Right lobe of liver (tissue), 6 donors: Measurements from ENCODE around the gene ZEB1. TPM values are rescaled to one million over a fixed set of nuclear protein-coding genes. Genes with fewer than 3 reads are reported as not detected.
A peak's percentile ranks its signal among the peaks of the same experiment; 100 is the strongest.
"Not testable (repeated sequence)": the region's sequence is repeated elsewhere in the genome, so short reads cannot be mapped to it uniquely, and the experiment has no call there.

ENCODE experiments used
- ATAC-seq, 4 donors: fragments of 200-7000 bp; cut with Tn5 transposase; one replicate each; pipeline ENCODE4 v1.9.1; 2020; ENCODE audit warnings: mild to moderate bottlenecking in 4 of 4, moderate library complexity in 4 of 4
- DNase-seq, 3 donors: peaks; one replicate each; pipeline ENCODE4 v3.0.0-alpha.2; 2020
- H3K27ac ChIP-seq, 3 donors: fragments of 200-600 bp; one replicate each; pipeline ENCODE4 v1.8.0; 2022
- H3K27me3 ChIP-seq, 2 donors: fragments of 200-600 bp; one replicate each; pipeline ENCODE4 v1.8.0; 2022
- H3K36me3 ChIP-seq, 4 donors: fragments of 200-600 bp; sonication (generic) in 1 of 4; one replicate each; pipeline versions ENCODE4 v1.5.1 to v1.8.0; 2017 to 2022; ENCODE audit warnings: control low read depth in 1 of 4
- H3K4me1 ChIP-seq, 4 donors: fragments of 200-600 bp; sonication (generic) in 1 of 4; one replicate each; pipeline versions ENCODE4 v1.5.1 to v1.8.0; 2017 to 2022; ENCODE audit warnings: control low read depth in 1 of 4
- H3K4me3 ChIP-seq, 3 donors: fragments of 200-600 bp; one replicate each; pipeline ENCODE4 v1.8.0; 2022
- H3K9me3 ChIP-seq, 4 donors: fragments of 200-600 bp; sonication (generic) in 1 of 4; one replicate each; pipeline versions ENCODE4 v1.5.1 to v1.8.0; 2017 to 2022; ENCODE audit warnings: control low read depth in 1 of 4
- CTCF ChIP-seq, 4 donors: fragments of 200-600 bp in 3 of 4; fragments of 450-650 bp in 1 of 4; IDR thresholded peaks; one replicate each; pipeline versions ENCODE4 v1.5.1 to v1.8.0; 2016 to 2022; ENCODE audit warnings: antibody characterized with exemption in 4 of 4, mild to moderate bottlenecking in 2 of 4
- POLR2A ChIP-seq: fragments of 450-650 bp; IDR thresholded peaks from one replicate; pipeline ENCODE4 v1.6.1; 2017; ENCODE audit warnings: antibody characterized with exemption, mild to moderate bottlenecking
- WGBS: methylation state at CpG from one replicate; pipeline ENCODE4 v1.1.6; 2018; ENCODE audit warnings: low coverage, low lambda C conversion rate; ENCODE audit not compliant: insufficient coverage; ENCODE audit errors: missing lambda C conversion rate; 5-methylcytosine and 5-hydroxymethylcytosine counted together
- intact Hi-C, 2 donors: fragments of 100-400 bp; cut with DNase I; formaldehyde crosslinking; loops; one replicate each; pipeline versions ENCODE4 v1.11.2 to v1.14.1; 2022
- total RNA-seq, 6 experiments: library from RNA; depleted of rRNA in 2 of 6; stranded (reverse); fragments of >200 nt in 2 of 6; fragmentation: NEBNext Ultra II Directional in 3 of 6; extraction: Animal tissue kit (Norgen Biotek cat#: 25700) in 3 of 6; gene quantifications; one replicate each; pipeline versions ENCODE4 v1.1.0 to v1.2.4, GENCODE V29; 2016 to 2023
- donor health status: DM: no; HTN: yes; CAD: no.
- donor health status: DM: no; HTN: no; CAD: no.
- donor health status: DM: no; HTN: no; CAD: no.
- donor health status: DM: no; HTN: yes; CAD: no.
- donor health status: DM: no; HTN: yes; CAD: no.

The ZEB1 gene
- total RNA-seq, 6 experiments from 2014 or later, result 10.0 to 17.6 (median 13.6) TPM

DNA sequence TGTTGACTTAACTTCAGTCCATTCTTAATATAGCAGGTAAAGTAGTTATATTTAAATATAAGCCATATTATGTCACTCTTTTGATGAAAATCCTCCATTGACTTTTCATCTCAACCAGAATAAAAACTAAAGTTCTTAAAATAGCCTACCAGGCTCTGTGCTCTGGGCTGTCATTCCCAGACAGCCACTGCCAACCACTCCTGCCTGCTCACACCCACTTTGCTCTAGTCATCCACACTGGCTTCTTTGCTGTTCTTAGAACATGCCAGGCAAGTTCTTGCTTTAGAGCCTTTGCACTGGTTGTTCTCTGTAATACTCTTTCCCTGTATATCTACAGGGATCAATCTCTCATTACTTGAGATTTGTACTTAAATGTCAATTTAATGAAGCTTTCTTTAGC is 80.6 kb downstream of the ZEB1 start:
- intact Hi-C loops, result no loop called here
- Histone ChIP-seq H3K27ac (no peak overlapping the region), H3K27me3 (no peaks in the 10 kb centered on the region), H3K36me3 (no peaks in the 10 kb centered on the region), H3K9me3 (no peaks in the 10 kb centered on the region), H3K4me1 (peaks cover 0 to 4% (median 2%) of the 10 kb centered on the region in 4 donors), H3K4me3 (no peak overlapping the region)
- no peak for TF ChIP-seq POLR2A
- no peak for TF ChIP-seq CTCF (IDR thresholded peaks at IDR 0.05)
- ATAC-seq (no peak), DNase-seq (no peak)

GRCh38 chr10:31401287-31401686 is 82.3 kb downstream of the ZEB1 start:
- H3K4me3 ChIP-seq, result no peak overlapping the region
- H3K9me3 ChIP-seq, result no peaks in the 10 kb centered on the region
- intact Hi-C loops, result no loop called here
- H3K27me3 ChIP-seq, result no peaks in the 10 kb centered on the region
- ATAC-seq, result no peak
- TF ChIP-seq POLR2A (no peak), CTCF (IDR thresholded peaks at IDR 0.05) (no peak)
- H3K27ac ChIP-seq, result no peak overlapping the region
- 79% methylated on average over 3 of the region's 3 CpGs for WGBS
- H3K4me1 ChIP-seq, result peaks cover 0 to 6% (median 3%) of the 10 kb centered on the region in 4 donors
- DNase-seq, result no peak
- H3K36me3 ChIP-seq, result no peaks in the 10 kb centered on the region

DNA sequence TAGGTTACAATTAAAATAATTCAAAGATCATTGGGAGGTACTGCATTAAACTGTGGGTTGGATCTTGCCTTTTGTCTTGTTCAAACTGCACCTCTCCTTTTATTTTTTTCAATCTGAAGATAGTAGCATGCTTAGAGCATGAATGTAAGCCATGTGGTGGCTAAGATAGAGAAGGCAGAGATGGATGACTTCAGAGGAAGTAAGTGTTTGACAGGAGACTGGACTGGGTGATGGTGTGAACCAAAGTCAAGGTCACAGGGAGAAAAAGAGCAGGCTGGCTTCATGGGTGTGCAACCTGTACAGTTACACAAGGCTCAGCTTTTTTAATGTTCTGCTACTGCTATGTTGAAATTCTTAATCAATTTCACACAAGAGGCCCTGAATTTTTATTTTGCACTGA is 85.6 kb downstream of the ZEB1 start:
- Histone ChIP-seq H3K27ac (no peak overlapping the region), H3K27me3 (no peaks in the 10 kb centered on the region), H3K36me3 (no peaks in the 10 kb centered on the region), H3K4me3 (no peak overlapping the region), H3K9me3 (no peaks in the 10 kb centered on the region), H3K4me1 (peaks cover 0 to 6% (median 3%) of the 10 kb centered on the region in 4 donors)
- TF ChIP-seq POLR2A (no peak), CTCF (IDR thresholded peaks at IDR 0.05) (no peak)
- no peak for DNase-seq
- intact Hi-C loops, result no loop called here
- peak; percentile 72 to 90 (median 76) for ATAC-seq

- intact Hi-C loops, H3K9me3 ChIP-seq, ATAC-seq, DNase-seq, H3K27ac ChIP-seq, H3K36me3 ChIP-seq, H3K4me1 ChIP-seq, H3K4me3 ChIP-seq, H3K27me3 ChIP-seq: not testable (repeated sequence)
- WGBS, result 90% methylated on average over 3 of the region's 3 CpGs
Measured at GRCh38 chr10:31405829-31406228, 86.8 kb downstream of the ZEB1 start.

GRCh38 chr10:31412397-31412796 is 93.4 kb downstream of the ZEB1 start:
- intact Hi-C loops, H3K9me3 ChIP-seq, H3K36me3 ChIP-seq, ATAC-seq, H3K27me3 ChIP-seq, DNase-seq, H3K4me3 ChIP-seq, H3K4me1 ChIP-seq, H3K27ac ChIP-seq: not testable (repeated sequence)
- WGBS, result 100% methylated on average over 2 of the region's 2 CpGs

- H3K27ac ChIP-seq, result no peak overlapping the region
- intact Hi-C loops, result no loop called here
- ATAC-seq, result peak; percentile 58 to 94 (median 72)
- no peak overlapping the region for H3K4me3 ChIP-seq
- DNase-seq, result no peak
- no peaks in the 10 kb centered on the region for H3K27me3 ChIP-seq
- WGBS, result 0% methylated on average over 1 of the region's 1 CpG
- no peaks in the 10 kb centered on the region for H3K9me3 ChIP-seq
- no peak for TF ChIP-seq CTCF (IDR thresholded peaks at IDR 0.05)
- no peak for TF ChIP-seq POLR2A
- no peaks in the 10 kb centered on the region for H3K36me3 ChIP-seq
- H3K4me1 ChIP-seq, result peaks cover 0 to 8% (median 1%) of the 10 kb centered on the region in 4 donors
Measured at GRCh38 chr10:31413325-31413724, 94.3 kb downstream of the ZEB1 start.
